ENCODE measurements around the gene DDX52.
A peak's percentile ranks its signal among the peaks of the same experiment; 100 is the strongest.
"Not testable (repeated sequence)": the region's sequence is repeated elsewhere in the genome, so short reads cannot be mapped to it uniquely, and the experiment has no call there.

DDX52 gene

DNA sequence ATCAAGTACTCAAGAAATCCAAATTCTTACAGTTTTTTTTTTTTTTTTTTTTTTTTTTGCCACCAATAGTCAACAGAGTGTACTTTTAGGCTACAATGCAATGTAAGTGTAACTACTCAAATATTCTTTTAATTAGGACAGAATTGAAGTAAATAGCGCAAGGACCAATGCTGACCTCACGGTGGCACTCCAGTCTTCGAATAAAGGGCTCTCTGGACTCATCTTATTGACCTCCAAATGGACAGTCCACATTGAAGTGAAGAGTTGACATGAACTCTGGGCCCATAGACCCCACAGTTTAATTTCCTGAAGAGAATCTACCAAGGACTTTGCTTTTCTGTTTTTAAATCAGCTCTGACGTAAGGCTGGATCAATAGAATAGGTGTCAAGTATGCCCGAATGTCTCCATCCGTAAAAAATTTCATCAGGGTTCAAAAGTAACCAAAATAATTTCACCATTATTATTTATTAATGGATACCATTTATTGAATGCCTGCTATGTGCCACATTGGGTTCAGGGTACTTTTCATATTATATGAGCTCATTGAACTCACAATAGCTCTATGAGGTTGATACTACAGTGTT is 7.3 kb upstream of the DDX52 start:
- DNase-seq: no peak

GRCh38 chr17:37648555-37648954 is 5.3 kb upstream of the DDX52 start:
- DNase-seq: no peak

DNA sequence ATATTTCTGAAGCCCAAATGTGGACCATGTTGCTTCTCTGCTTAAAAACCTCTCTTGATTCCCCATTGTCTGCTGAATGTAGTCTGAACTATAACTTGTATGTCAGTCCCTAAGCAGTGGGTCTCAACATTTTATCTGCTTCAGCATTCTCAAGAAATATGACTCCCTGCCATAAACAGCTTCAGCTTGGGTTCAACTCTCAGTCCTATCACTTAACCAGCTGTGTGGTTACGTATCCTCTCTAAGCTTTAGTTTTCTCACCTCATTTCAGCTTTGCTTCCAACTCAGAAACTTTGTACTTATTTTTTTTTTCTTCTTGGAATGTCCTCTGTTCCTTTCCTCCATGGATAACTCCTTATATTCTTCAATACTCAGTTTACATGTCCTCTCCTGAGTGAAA is 4.6 kb upstream of the DDX52 start:
- no peak for DNase-seq

DNA sequence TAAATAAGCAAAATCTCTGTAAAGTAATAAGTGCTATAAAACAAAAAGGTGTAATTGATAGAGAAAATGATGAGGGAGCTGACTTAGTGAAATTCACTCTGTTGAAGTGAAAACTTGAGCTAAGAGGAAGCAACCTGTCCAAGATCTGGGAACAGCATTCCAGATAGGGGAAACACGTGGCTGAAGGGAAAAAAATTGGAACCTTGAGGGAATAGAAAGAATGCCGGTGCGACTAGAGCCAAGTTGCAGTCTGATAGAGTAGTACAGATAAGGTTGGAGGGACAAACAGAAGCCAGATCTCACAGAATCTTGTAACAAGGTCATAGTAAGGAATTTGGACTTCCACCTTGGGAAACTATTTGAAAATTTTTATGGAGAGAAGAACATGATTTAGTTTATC is 623 bp upstream of the DDX52 start:
- DNase-seq: no peak

DNA sequence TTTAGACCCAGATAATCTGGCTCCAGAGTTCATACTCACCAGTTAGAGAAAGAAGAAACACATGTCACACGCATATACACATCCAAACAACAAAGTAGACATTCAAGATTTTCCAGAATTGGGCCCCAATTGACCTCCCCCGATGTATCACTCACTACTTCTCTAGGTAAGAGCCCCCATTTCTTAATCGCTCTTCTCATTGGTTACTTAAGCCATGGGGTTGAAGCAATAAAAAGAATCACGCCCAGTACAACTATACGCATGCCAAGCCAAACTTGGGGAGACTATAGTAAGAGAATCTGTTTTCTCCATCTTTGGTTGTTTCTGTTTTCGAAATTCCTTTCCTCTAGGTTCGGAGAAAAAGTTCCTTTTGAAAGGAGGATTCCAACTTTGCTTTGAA is 565 bp downstream of the DDX52 start:
- peak; percentile 23 to 51 for DNase-seq

DNA sequence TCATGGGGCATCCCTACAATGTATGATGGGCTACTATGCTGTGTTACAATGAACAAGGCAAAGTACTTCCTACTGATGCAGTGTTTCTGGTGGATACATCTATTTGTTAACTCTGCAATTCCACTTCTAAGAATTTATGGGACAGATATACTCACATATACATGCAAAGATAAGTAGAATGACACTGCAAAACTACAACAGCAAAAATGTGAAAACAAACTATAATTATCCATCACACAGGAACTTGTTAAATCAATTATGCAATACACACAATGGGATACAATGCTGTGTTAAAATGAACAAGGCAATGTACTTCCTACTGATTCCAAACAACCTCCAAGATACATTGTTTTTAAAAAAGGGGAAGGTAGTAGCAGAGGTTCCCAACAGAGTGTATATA is 3.2 kb downstream of the DDX52 start:
- no peak for DNase-seq

- DNase-seq: no peak
Observed at GRCh38 chr17:37637956-37638355, 5.3 kb downstream of the DDX52 start.

DNA sequence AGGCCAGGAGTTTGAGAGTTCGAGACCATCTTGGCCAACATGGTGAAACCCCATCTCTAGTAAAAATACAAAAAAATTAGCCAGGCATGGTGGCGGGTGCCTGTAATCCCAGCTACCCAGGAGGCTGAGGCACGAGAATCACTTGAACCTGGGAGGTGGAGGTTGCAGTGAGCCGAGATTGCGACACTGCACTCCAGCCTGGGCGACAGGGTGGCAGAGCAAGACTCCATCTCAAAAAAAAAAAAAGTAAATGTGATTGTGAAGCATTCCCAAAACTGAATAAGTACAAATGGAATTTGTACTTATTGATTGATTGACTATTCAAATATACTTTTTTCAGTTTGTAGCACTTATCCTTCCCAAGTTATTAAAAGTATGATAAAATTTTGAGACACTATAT is 26.8 kb downstream of the DDX52 start:
- DNase-seq: not testable (repeated sequence)

- DNase-seq: no peak
Observed at GRCh38 chr17:37614823-37615222, 28.4 kb downstream of the DDX52 start.

- no peak for DNase-seq
Observed at GRCh38 chr17:37614391-37614790, 28.9 kb downstream of the DDX52 start.

DNA sequence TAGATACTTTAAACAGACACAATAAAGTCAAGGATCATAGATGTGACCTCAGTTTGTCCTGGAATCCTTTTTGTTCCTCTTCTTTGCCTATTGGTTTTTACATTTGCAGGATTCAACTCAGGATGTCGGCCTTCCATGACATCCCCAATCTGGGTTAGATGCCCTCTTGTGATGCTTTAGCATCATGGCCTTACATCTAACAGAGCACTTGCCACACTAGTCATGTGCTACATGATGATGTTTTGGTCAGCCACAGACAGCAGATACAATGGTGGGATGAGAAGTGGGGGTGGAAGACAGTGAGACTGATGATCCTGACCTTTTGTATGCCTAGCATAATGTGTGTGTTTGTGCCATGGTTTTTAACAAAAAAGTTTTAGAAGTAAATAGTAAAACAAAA is 32.3 kb downstream of the DDX52 start:
- no peak for DNase-seq

DNA sequence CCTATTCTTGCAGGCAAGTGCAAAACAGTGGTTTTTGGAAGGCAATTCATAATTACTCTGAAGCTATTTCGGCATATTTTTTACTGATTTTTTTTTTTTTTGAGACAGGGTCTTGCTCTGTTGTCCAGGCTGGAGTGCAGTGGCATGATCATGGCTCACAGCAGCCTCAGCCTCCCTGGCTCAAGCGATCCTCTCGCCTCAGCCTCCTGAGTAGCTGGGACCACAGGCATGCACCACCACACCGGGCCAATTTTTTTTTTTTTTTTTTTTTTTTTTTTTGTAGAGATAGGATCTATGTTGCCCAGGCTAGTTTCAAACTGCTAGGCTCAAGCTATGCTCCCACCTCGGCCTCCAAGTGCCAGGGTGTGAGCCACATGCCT is 33.2 kb downstream of the DDX52 start:
- DNase-seq: not testable (repeated sequence)

DNA sequence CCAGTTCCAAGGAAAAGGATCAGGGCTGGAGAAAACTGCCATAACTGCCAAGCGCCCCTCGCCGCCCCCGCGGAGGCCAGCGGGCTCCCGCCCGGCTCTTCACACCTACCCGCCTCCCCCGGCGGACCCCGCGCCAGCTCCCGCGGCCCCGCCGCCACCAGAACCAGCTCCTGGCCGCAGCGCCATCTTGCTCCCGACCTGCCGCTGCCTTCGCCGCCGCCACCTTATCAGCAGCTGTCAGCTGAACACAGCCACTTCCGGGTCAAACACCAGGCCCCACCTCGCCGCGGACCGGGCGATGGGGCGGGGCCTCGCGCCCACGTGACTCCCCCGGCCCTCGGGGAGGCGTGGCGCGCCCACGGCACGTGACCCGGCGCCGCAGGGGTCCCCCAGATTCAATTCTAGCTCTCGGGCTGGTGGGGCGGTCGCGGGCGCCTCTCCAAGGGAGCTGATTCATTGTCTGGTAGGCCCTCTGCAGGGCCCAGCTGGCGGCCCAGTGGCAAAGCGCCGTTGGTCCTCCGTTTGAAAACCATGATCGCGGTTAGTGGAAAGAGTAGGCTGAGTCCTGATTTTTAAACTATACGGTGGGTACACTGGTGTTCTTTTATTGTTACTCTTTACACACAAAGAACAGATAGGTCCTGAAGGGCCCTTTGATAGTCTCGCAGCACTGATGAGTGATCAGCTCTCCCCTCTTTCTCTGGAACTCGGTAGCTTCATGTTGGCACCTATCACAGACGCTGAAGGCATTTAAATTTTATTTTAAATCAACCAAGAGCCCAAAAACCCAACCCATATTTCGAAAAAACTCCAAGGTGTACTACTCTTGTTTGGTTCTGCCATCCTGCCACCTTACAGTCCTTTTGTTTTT is 33.8 kb downstream of the DDX52 start, which contains the start of gene SYNRG:
Gene SYNRG, minus strand, starts transcription at position 249 of the 871 bp plus-strand sequence. Its CDS starts 63 bp downstream, at position 186.
- peak; percentile 93 to 98 for DNase-seq

DNA sequence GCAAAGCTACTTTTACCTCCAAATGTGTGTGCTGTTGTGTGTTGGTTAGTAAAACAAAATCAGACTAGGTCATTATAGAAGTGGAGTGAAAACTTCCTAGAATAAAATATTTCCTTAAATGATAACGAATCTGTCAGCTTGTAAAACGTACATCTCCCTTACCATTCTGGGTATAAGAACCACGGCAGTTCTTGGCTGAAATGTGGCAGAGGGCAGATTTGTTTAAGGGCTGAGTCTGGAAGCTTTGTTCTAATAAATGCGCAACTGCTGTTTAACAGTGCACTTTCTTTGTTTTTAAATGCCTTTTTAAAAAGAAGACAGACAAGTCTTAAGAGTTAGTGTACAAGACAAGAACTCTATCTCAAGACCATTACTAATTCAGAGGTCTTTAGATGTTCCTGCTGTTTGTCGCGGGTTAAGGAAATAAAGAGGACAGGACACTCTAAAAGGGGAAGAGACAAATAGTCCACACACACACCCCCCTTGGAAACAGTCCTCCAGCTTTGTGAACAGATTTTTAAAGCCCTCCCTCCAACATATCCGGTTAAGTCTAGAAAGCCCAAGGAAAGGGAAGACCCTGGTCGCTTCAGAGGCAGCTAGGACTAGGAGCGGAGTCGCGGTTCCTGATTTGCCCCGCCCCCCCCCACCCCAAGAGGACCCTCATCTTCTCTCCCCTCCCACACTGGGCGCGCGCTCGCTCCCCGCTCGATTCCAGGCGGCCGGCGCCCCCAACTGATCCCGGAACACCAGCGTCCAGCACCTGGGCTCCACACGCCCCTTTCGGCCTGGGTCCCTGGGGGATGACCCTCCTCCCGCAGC is 34.7 kb downstream of the DDX52 start:
- DNase-seq: peak; percentile 64 to 68

GRCh38 chr17:37607637-37608331 is 35.5 kb downstream of the DDX52 start:
- no peak for DNase-seq

DNA sequence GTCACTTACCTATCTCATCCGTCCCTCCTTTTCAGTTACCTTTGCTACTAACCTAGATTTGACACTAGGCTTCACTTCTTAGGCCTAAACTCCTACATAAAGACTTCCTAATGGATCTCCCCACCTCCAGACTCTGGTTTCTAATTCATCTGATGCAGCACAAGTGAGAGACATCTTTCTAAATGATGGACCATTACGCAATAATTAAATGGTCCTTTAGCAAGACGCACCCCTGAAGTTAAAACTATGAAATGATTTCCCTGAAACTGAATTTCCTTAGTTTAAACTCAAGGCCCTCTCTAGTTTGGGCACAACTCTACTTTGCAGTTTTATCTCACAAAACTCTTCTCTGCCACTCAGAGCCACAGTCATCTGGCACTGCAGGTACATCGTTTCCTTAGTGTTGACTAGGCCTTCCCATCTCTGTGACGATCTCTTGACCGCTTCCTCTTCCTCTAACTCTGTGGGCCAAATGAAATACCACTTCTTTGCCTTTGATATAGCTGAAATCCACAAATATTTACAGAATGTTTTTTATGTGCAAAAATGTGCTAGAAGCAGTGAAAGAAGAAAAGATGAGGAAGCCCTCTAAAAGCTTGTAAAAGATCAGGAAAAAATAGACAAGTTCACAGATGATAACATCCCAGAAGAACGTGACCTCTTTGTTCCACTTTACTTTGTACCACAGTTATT is 37.3 kb downstream of the DDX52 start:
- DNase-seq: peak; percentile 13 to 24

DNA sequence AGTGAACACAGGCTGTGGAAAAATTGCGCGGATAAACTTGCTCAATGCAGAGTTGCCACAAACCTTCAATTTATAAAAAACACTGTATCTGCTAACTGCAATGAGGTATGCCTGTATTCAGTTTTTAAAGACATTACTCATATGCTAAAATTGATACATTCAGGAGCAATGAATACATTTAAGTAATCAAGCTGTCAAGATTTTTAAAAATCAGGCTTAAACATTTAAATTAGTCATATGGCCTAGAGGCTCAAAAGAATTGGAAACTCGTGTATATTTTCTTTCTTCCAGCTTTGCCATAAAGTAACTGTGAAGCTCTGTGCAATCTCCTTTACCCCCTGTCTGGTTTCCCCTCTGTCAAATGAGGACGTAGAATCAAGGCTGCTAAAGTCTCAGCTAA is 38.2 kb downstream of the DDX52 start:
- no peak for DNase-seq

GRCh38 chr17:37604556-37604955 is 38.7 kb downstream of the DDX52 start:
- DNase-seq: no peak

GRCh38 chr17:37598145-37598544 is 45.1 kb downstream of the DDX52 start:
- DNase-seq: no peak

- DNase-seq: no peak
Observed at GRCh38 chr17:37592291-37592690, 51.0 kb downstream of the DDX52 start.

DNA sequence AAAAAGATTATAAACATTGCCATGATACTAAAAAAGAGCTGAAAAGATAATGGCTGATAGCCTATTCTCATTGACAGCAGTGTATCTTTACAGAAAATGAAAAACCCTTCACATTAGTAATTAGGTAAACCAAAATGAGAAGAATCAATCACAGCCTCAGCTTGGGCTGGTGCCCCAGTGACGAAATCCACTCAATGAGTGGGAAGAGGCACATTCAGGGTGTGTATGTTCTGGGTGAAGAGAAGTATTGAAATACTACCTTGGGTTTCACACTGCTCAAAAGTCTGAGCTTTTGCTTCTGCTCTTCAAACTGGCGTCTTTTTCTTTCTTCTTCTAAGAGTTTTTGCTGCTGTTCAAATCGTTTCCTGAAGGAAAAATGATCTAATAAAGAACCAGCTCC is 58.2 kb downstream of the DDX52 start:
- no peak for DNase-seq

DNA sequence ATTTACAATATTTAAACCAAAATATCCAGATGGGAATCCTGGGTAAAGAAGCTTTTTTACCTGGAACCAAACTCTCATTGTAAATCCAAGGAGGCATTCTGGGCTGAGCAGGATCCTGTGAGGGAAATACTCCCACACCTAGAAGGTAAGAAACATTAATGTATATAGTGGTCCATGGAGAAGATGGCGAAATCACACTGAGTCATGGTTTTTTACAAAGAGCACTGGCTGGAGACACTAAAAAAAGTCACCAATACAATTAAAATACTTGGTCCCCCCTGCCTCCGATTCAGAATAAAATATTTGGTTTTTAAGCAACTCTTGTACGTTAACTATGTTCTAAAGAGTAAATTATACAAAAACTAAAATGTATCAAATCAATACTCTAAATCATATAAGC is 67.0 kb downstream of the DDX52 start:
- DNase-seq: no peak
